Measurements from ENCODE around the gene TFAP2B. TPM values are rescaled to one million over a fixed set of nuclear protein-coding genes. Genes with fewer than 3 reads are reported as not detected.

The TFAP2B gene
- polyA plus RNA-seq, 2 donors, result 3.3 to 4.5 TPM

GRCh38 chr6:50816115-50816675, 2.5 kb upstream of the TFAP2B start:
- no peaks in the 10 kb centered on the region for H3K4me1 ChIP-seq (ENCODE audit: control insufficient read depth in 2 of 2, insufficient read depth in 2 of 2, low read length in 1 of 2)
- H3K4me3 ChIP-seq (ENCODE audit: low read depth in 1 of 2, low read length in 2 of 2), result peak overlapping the region; percentile 17 to 79
- H3K9me3 ChIP-seq (ENCODE audit: control insufficient read depth in 2 of 2, insufficient read depth in 1 of 2, low read depth in 1 of 2, low read length in 1 of 2), result no peaks in the 10 kb centered on the region
- H3K27ac ChIP-seq (ENCODE audit: low read depth in 2 of 2, low read length in 1 of 2), result no peak overlapping the region
- WGBS, 2 donors, result 1% methylated on average over 14 of the region's 14 CpGs
- H3K36me3 ChIP-seq (ENCODE audit: control insufficient read depth in 2 of 2, insufficient read depth in 2 of 2, low read length in 1 of 2), result no peaks in the 10 kb centered on the region
- H3K27me3 ChIP-seq (ENCODE audit: control insufficient read depth in 1 of 2, insufficient read depth in 2 of 2, low read length in 2 of 2), result no peaks in the 10 kb centered on the region

- no peaks in the 10 kb centered on the region for H3K4me1 ChIP-seq (ENCODE audit: control insufficient read depth in 2 of 2, insufficient read depth in 2 of 2, low read length in 1 of 2)
- peak overlapping the region; percentile 25 to 77 for H3K27ac ChIP-seq (ENCODE audit: low read depth in 2 of 2, low read length in 1 of 2)
- no peaks in the 10 kb centered on the region for H3K36me3 ChIP-seq (ENCODE audit: control insufficient read depth in 2 of 2, insufficient read depth in 2 of 2, low read length in 1 of 2)
- H3K9me3 ChIP-seq (ENCODE audit: control insufficient read depth in 2 of 2, insufficient read depth in 1 of 2, low read depth in 1 of 2, low read length in 1 of 2), result no peaks in the 10 kb centered on the region
- H3K4me3 ChIP-seq (ENCODE audit: low read depth in 1 of 2, low read length in 2 of 2), result peak overlapping the region in 1 of 2 donors; percentile 9
- 20 to 21% methylated on average over 15 of the region's 15 CpGs for WGBS, 2 donors
- H3K27me3 ChIP-seq (ENCODE audit: control insufficient read depth in 1 of 2, insufficient read depth in 2 of 2, low read length in 2 of 2), result no peaks in the 10 kb centered on the region
Measured at GRCh38 chr6:50816947-50817645, 1.6 kb upstream of the TFAP2B start.

- peak overlapping the region in 1 of 2 donors; percentile 9 for H3K4me3 ChIP-seq (ENCODE audit: low read depth in 1 of 2, low read length in 2 of 2)
- no peaks in the 10 kb centered on the region for H3K4me1 ChIP-seq (ENCODE audit: control insufficient read depth in 2 of 2, insufficient read depth in 2 of 2, low read length in 1 of 2)
- WGBS, 2 donors, result 26% methylated on average over 2 of the region's 2 CpGs
- H3K27me3 ChIP-seq (ENCODE audit: control insufficient read depth in 1 of 2, insufficient read depth in 2 of 2, low read length in 2 of 2), result no peaks in the 10 kb centered on the region
- H3K27ac ChIP-seq (ENCODE audit: low read depth in 2 of 2, low read length in 1 of 2), result peak overlapping the region; percentile 29 to 77
- no peaks in the 10 kb centered on the region for H3K36me3 ChIP-seq (ENCODE audit: control insufficient read depth in 2 of 2, insufficient read depth in 2 of 2, low read length in 1 of 2)
- no peaks in the 10 kb centered on the region for H3K9me3 ChIP-seq (ENCODE audit: control insufficient read depth in 2 of 2, insufficient read depth in 1 of 2, low read depth in 1 of 2, low read length in 1 of 2)
Measured at GRCh38 chr6:50817646-50817950, 1.1 kb upstream of the TFAP2B start.

GRCh38 chr6:50818020-50818419, 651 bp upstream of the TFAP2B start:
- Histone ChIP-seq H3K9me3 (ENCODE audit: control insufficient read depth in 2 of 2, insufficient read depth in 1 of 2, low read depth in 1 of 2, low read length in 1 of 2) (no peaks in the 10 kb centered on the region), H3K27ac (ENCODE audit: low read depth in 2 of 2, low read length in 1 of 2) (peak overlapping the region in 1 of 2 donors; percentile 29), H3K36me3 (ENCODE audit: control insufficient read depth in 2 of 2, insufficient read depth in 2 of 2, low read length in 1 of 2) (no peaks in the 10 kb centered on the region), H3K4me3 (ENCODE audit: low read depth in 1 of 2, low read length in 2 of 2) (peak overlapping the region in 1 of 2 donors; percentile 66), H3K27me3 (ENCODE audit: control insufficient read depth in 1 of 2, insufficient read depth in 2 of 2, low read length in 2 of 2) (no peaks in the 10 kb centered on the region), H3K4me1 (ENCODE audit: control insufficient read depth in 2 of 2, insufficient read depth in 2 of 2, low read length in 1 of 2) (no peaks in the 10 kb centered on the region)
- 13 to 14% methylated on average over 6 of the region's 6 CpGs for WGBS, 2 donors

GRCh38 chr6:50819466-50819903, 814 bp downstream of the TFAP2B start:
- Histone ChIP-seq H3K9me3 (ENCODE audit: control insufficient read depth in 2 of 2, insufficient read depth in 1 of 2, low read depth in 1 of 2, low read length in 1 of 2) (no peaks in the 10 kb centered on the region), H3K4me3 (ENCODE audit: low read depth in 1 of 2, low read length in 2 of 2) (peak overlapping the region; percentile 60 to 66), H3K27ac (ENCODE audit: low read depth in 2 of 2, low read length in 1 of 2) (peak overlapping the region; percentile 80 to 81), H3K27me3 (ENCODE audit: control insufficient read depth in 1 of 2, insufficient read depth in 2 of 2, low read length in 2 of 2) (no peaks in the 10 kb centered on the region), H3K36me3 (ENCODE audit: control insufficient read depth in 2 of 2, insufficient read depth in 2 of 2, low read length in 1 of 2) (no peaks in the 10 kb centered on the region), H3K4me1 (ENCODE audit: control insufficient read depth in 2 of 2, insufficient read depth in 2 of 2, low read length in 1 of 2) (peaks cover 0 to 3% of the 10 kb centered on the region in 2 donors)
- WGBS, 2 donors, result 1 to 3% methylated on average over 45 of the region's 45 CpGs

GRCh38 chr6:50819904-50820868, 1.5 kb downstream of the TFAP2B start:
- Histone ChIP-seq H3K27me3 (ENCODE audit: control insufficient read depth in 1 of 2, insufficient read depth in 2 of 2, low read length in 2 of 2) (no peaks in the 10 kb centered on the region), H3K4me1 (ENCODE audit: control insufficient read depth in 2 of 2, insufficient read depth in 2 of 2, low read length in 1 of 2) (peaks cover 0 to 3% of the 10 kb centered on the region in 2 donors)

GRCh38 chr6:50820869-50821264, 2.2 kb downstream of the TFAP2B start:
- Histone ChIP-seq H3K36me3 (ENCODE audit: control insufficient read depth in 2 of 2, insufficient read depth in 2 of 2, low read length in 1 of 2) (no peaks in the 10 kb centered on the region), H3K9me3 (ENCODE audit: control insufficient read depth in 2 of 2, insufficient read depth in 1 of 2, low read depth in 1 of 2, low read length in 1 of 2) (no peaks in the 10 kb centered on the region), H3K4me3 (ENCODE audit: low read depth in 1 of 2, low read length in 2 of 2) (peak overlapping the region; percentile 60 to 66), H3K27ac (ENCODE audit: low read depth in 2 of 2, low read length in 1 of 2) (peak overlapping the region in 1 of 2 donors; percentile 80), H3K4me1 (ENCODE audit: control insufficient read depth in 2 of 2, insufficient read depth in 2 of 2, low read length in 1 of 2) (peaks cover 0 to 7% of the 10 kb centered on the region in 2 donors), H3K27me3 (ENCODE audit: control insufficient read depth in 1 of 2, insufficient read depth in 2 of 2, low read length in 2 of 2) (no peaks in the 10 kb centered on the region)
- WGBS, 2 donors, result 8 to 9% methylated on average over 5 of the region's 5 CpGs

More at GRCh38 chr6:50819904-50820868, 1.5 kb downstream of the TFAP2B start:
- 3% methylated on average over 57 to 58 of the region's 58 CpGs for WGBS, 2 donors
- Histone ChIP-seq H3K4me3 (ENCODE audit: low read depth in 1 of 2, low read length in 2 of 2) (peak overlapping the region; percentile 60 to 66), H3K36me3 (ENCODE audit: control insufficient read depth in 2 of 2, insufficient read depth in 2 of 2, low read length in 1 of 2) (no peaks in the 10 kb centered on the region), H3K27ac (ENCODE audit: low read depth in 2 of 2, low read length in 1 of 2) (peak overlapping the region; percentile 80 to 81), H3K9me3 (ENCODE audit: control insufficient read depth in 2 of 2, insufficient read depth in 1 of 2, low read depth in 1 of 2, low read length in 1 of 2) (no peaks in the 10 kb centered on the region)

GRCh38 chr6:50821441-50822077, 2.9 kb downstream of the TFAP2B start:
- Histone ChIP-seq H3K27ac (ENCODE audit: low read depth in 2 of 2, low read length in 1 of 2) (peak overlapping the region; percentile 69 to 80), H3K9me3 (ENCODE audit: control insufficient read depth in 2 of 2, insufficient read depth in 1 of 2, low read depth in 1 of 2, low read length in 1 of 2) (no peaks in the 10 kb centered on the region)

GRCh38 chr6:50822078-50822476, 3.4 kb downstream of the TFAP2B start:
- Histone ChIP-seq H3K4me3 (ENCODE audit: low read depth in 1 of 2, low read length in 2 of 2) (peak overlapping the region; percentile 21 to 66), H3K27ac (ENCODE audit: low read depth in 2 of 2, low read length in 1 of 2) (peak overlapping the region; percentile 69 to 80), H3K4me1 (ENCODE audit: control insufficient read depth in 2 of 2, insufficient read depth in 2 of 2, low read length in 1 of 2) (peaks cover 0 to 9% of the 10 kb centered on the region in 2 donors), H3K27me3 (ENCODE audit: control insufficient read depth in 1 of 2, insufficient read depth in 2 of 2, low read length in 2 of 2) (no peaks in the 10 kb centered on the region), H3K36me3 (ENCODE audit: control insufficient read depth in 2 of 2, insufficient read depth in 2 of 2, low read length in 1 of 2) (no peaks in the 10 kb centered on the region), H3K9me3 (ENCODE audit: control insufficient read depth in 2 of 2, insufficient read depth in 1 of 2, low read depth in 1 of 2, low read length in 1 of 2) (no peaks in the 10 kb centered on the region)
- 2 to 4% methylated on average over 6 of the region's 6 CpGs for WGBS, 2 donors

More at GRCh38 chr6:50821441-50822077, 2.9 kb downstream of the TFAP2B start:
- no peaks in the 10 kb centered on the region for H3K27me3 ChIP-seq (ENCODE audit: control insufficient read depth in 1 of 2, insufficient read depth in 2 of 2, low read length in 2 of 2)
- H3K4me1 ChIP-seq (ENCODE audit: control insufficient read depth in 2 of 2, insufficient read depth in 2 of 2, low read length in 1 of 2), result peaks cover 0 to 9% of the 10 kb centered on the region in 2 donors
- 4% methylated on average over 20 of the region's 20 CpGs for WGBS, 2 donors
- no peaks in the 10 kb centered on the region for H3K36me3 ChIP-seq (ENCODE audit: control insufficient read depth in 2 of 2, insufficient read depth in 2 of 2, low read length in 1 of 2)
- H3K4me3 ChIP-seq (ENCODE audit: low read depth in 1 of 2, low read length in 2 of 2), result peak overlapping the region in 1 of 2 donors; percentile 66
